ENCODE results near the gene SHC2.
"Not testable (repeated sequence)": the region's sequence is repeated elsewhere in the genome, so short reads cannot be mapped to it uniquely, and the experiment has no call there.

Gene SHC2

GRCh38 chr19:470701-471100 lies 9.9 kb upstream of the SHC2 start:
- in situ Hi-C loops (cut with MboI; ENCODE audit: low sequenced_read_pairs) = no loop called here

DNA sequence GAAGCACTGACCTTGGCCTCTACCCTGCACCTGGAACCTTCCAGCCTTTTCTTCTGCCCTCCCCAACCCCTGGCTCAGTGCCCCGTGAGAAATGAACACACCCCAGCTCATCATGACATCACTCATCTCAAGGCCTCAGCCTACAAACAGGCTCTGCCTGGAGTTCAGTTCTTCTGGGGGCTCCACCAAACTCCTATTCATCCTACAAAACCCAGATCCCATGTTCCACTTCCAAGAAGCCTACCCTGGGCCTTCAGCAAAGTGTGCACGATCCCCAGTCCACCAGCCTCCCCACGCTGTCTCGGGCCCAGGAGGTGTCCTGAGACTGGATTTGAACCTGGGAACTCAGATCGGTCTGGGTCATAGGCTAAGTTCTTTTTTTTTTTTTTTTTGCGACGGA lies 9.0 kb upstream of the SHC2 start:
- in situ Hi-C loops (cut with MboI; ENCODE audit: low sequenced_read_pairs) = no loop called here

- in situ Hi-C loops (cut with MboI; ENCODE audit: low sequenced_read_pairs) = no loop called here
Measured at GRCh38 chr19:468587-469256, 7.9 kb upstream of the SHC2 start.

GRCh38 chr19:467554-467953 lies 6.7 kb upstream of the SHC2 start:
- in situ Hi-C loops (cut with MboI; ENCODE audit: low sequenced_read_pairs) = no loop called here

DNA sequence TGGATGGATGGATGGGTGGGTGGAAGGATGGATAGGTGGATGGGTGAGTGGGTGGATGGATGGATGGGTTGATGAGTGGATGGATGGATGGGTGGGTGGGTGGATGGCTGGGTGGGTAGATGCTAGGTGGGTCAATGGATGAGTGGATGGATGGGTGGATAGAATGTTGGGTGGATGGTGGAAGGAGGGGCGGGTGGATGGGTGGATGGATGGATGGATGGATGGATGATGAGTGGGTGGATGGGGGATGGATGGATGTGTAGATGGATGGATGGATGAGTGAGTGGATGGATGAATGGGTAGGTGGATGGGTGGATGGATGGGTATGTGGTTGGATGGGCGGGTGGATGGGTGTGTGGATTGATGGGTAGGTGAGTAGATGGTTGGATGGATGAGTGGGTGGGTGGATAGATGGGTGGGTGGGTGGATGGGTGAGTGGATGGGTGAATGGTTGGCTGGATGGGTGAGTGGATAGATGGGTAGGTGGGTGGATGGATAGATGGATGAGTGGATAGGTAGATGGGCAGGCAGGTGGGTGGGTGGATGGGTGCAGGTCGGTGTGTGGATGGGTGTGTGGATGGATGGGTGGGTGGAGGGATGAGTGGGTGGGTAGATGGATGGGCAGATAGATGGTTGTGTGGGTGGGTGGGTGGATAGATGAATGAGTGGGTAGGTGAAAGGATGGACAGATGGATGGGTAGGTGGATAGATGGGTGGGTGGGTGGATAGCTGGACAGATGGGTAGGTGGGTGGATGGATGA lies 4.4 kb upstream of the SHC2 start:
- in situ Hi-C loops (cut with MboI; ENCODE audit: low sequenced_read_pairs) = no loop called here

DNA sequence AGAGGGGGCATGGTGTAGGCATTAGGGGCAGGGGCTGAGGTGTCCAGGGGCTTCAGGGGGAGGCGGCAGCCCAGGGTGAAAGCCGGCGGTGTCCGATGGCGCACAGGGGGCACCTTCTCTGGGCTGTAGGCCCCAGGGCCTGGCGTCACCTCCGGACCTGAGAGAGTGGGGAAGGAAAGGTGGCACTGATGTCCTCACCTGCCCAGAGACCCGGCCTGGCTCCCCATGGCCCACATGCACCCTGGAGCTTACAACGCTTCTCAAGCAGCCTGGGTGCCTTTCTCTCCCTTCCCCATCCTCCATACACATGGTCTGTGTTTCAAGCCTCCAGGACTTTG lies 3.3 kb upstream of the SHC2 start:
- in situ Hi-C loops (cut with MboI; ENCODE audit: low sequenced_read_pairs) = no loop called here

- in situ Hi-C loops (cut with MboI; ENCODE audit: low sequenced_read_pairs) = no loop called here
Measured at GRCh38 chr19:463483-464207, 2.8 kb upstream of the SHC2 start.

- in situ Hi-C loops (cut with MboI; ENCODE audit: low sequenced_read_pairs) = no loop called here
Measured at GRCh38 chr19:461721-462551, 1.1 kb upstream of the SHC2 start.

- in situ Hi-C loops (cut with MboI; ENCODE audit: low sequenced_read_pairs) = no loop called here
Measured at GRCh38 chr19:459724-460511, 915 bp downstream of the SHC2 start.

GRCh38 chr19:458091-459042 lies 2.5 kb downstream of the SHC2 start:
- in situ Hi-C loops (cut with MboI; ENCODE audit: low sequenced_read_pairs) = no loop called here

GRCh38 chr19:457636-458035 lies 3.2 kb downstream of the SHC2 start:
- in situ Hi-C loops (cut with MboI; ENCODE audit: low sequenced_read_pairs) = no loop called here

DNA sequence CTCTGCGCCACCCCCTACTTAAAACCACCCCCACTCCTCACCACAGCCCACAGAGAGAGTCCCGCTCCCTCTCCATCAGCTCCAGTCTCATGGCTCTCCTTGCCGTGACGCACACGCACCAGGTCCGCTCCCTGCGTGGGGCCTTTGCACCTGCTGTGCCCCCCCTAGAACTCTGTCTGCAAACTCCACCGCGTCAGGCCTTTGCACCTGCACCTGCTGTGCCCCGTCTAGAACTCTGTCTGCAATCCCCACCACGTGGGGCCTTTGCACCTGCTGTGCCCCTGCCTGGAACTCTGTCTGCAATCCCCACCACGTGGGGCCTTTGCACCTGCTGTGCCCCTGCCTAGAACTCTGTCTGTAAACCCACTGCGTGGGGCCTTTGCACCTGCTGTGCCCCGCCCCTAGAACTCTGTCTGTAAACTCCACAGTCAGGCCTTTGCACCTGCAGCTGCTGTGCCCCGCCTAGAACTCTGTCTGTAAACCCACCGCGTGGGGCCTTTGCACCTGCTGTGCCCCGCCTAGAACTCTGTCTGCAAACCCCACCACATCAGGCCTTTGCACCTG lies 4.2 kb downstream of the SHC2 start:
- in situ Hi-C loops (cut with MboI; ENCODE audit: low sequenced_read_pairs) = no loop called here

GRCh38 chr19:455851-456546 lies 4.8 kb downstream of the SHC2 start:
- in situ Hi-C loops (cut with MboI; ENCODE audit: low sequenced_read_pairs) = no loop called here

DNA sequence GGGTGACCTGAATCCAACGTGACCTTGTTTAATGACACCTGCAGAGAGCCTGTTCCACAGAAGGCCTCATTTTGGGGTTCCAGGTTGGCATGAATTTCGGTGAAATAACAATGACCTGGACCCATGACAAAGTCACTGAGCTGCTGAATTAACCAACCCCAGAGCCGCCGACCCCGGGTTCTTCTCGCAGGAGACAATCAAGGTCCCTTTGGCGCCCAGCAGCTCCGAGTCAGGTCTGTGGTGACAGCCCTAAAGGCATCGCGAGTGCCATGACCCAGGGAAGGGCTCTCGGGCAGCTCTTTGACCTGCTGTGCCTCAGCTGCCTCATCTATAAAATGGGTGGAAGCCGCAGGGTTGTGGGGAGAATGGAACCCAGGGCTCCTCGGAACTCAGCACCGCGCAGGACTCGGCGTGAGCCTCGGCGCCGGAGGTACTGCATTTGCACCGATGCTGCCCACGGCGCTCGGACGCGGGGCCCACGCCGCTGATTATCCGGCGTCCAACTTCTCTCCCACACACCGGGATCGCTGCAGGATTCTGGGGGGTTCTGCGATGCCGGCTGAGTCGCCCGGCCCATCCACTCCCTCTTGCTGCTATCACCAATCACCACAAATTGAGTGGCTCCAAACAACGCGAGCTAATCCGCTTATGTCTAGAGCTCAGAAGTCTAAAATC lies 5.7 kb downstream of the SHC2 start:
- in situ Hi-C loops (cut with MboI; ENCODE audit: low sequenced_read_pairs) = no loop called here

GRCh38 chr19:453606-454005 lies 7.2 kb downstream of the SHC2 start:
- in situ Hi-C loops (cut with MboI; ENCODE audit: low sequenced_read_pairs) = no loop called here

- in situ Hi-C loops (cut with MboI; ENCODE audit: low sequenced_read_pairs) = no loop called here
Measured at GRCh38 chr19:452829-453228, 8.0 kb downstream of the SHC2 start.

GRCh38 chr19:450912-451481 lies 9.8 kb downstream of the SHC2 start:
- in situ Hi-C loops (cut with MboI; ENCODE audit: low sequenced_read_pairs) = not testable (repeated sequence)

- in situ Hi-C loops (cut with MboI; ENCODE audit: low sequenced_read_pairs) = no loop called here
Measured at GRCh38 chr19:449916-450315, 10.9 kb downstream of the SHC2 start.
